OCI-LY3 (cell line): ENCODE data around the gene KIFBP.

ENCODE experiments used
- CTCF ChIP-seq: fragments of 200-600, 300-600 bp; sonication (generic); IDR thresholded peaks from 2 replicates; pipeline ENCODE4 v1.5.1; 2014; ENCODE audit warnings: antibody characterized with exemption, low read length, low read depth
- EZH2phosphoT487 ChIP-seq: fragments of 200-600 bp; shearing (Covaris generic); IDR thresholded peaks from 2 replicates; pipeline ENCODE4 v1.6.1; 2018; ENCODE audit warnings: antibody characterized with exemption, mixed run types, low read depth

DNA sequence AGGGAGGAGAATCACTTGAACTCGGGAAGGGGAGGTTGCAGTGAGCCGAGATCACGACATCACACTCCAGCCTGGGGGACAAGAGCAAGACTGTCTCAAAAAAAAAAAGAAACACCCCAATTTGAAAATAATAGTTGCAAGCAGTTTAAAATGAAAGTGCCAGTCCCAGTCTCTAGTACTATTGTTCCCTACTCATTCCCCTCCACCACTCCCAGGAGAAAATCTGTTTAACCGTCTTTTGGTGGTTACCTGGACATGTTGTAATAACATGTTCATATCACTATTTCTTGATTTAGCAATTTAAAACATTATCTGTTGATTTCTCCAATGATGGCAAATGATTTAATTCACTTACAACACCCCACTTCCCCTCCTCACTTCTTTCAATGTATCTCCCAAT is 44.7 kb downstream of the KIFBP start:
- no peak for TF ChIP-seq CTCF
- no peak for TF ChIP-seq EZH2phosphoT487
